NCI-H774 (cell line): ENCODE data around the gene RNU5B-1.

Experiments
- DNase-seq: peaks from one replicate; lab custom pipeline; 2025; lab: John Stamatoyannopoulos, UW

RNU5B-1 gene

DNA sequence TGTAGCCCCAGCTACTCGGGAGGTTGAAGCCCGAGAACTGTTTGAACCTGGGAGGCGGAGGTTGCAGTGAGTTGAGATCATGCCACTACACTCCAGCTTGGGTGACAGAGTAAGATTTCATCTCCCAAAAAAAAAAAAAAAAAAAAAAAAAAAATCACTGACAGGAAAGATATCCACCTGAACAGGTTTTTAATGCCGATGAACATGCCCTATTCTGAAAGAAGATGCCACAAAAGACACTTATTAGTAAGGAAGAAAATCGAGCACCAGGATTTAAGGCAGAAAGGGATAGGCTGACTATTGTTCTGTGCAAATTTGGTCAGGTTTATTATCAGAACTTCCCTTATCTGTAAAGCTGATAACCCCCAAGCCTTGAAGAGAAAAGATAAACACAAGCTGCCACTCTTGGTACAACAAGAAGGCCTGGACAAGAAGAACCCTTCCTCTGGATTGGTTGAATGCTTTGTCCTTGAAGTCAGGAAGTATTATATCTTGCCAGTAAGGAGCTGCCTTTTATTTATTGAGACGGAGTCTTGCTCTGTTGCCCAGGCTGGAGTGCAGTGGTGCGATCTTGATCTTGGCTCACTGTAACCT is 15.1 kb upstream of the RNU5B-1 start:
- DNase-seq: no peak

GRCh38 chr15:65290228-65290627 is 14.2 kb upstream of the RNU5B-1 start:
- no peak for DNase-seq

DNA sequence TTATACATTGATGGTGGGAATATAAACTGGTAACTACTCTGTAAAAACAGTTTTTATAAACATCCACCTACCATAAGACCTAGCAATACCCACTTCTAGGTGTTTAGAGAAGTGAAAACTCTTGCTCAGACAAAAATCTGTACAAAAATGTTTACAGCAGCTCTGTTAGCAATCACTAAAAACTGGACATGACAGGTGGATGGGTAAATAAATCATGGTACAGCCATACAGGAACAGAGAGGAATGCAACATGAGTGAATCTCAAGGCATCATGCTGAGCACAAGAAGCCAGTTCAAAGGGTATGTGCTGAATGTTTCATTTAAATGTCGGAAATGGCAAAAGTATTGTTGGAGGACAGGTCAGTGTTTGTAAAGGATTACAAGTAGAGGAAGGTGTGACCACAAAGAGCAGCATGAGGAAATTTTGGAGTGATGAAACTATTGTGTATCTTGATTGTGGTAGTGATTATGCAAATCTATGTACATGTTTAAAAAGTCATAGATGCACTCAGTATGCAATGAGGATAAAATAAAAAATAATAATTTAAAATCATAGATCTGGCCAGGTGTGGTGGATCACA is 11.4 kb upstream of the RNU5B-1 start:
- no peak for DNase-seq

DNA sequence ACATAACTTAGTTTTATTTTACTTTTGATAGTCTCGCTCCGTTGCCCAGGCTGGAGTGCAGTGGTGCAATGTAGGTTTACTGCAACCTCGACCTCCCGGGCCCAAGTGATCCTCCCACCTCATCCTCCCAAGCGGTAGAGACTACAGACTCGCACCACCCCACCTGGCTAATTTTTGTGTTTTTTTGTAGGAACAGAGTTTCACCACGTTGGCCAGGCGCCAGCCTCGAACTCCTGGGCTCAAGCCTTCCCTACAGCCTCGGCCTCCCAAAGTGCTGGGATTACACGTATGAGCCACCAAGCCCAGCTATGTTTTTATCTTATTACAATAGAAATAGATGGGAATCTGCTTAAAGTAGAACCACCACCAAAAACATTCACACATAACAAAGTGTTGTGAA is 5.7 kb upstream of the RNU5B-1 start:
- DNase-seq: no peak

DNA sequence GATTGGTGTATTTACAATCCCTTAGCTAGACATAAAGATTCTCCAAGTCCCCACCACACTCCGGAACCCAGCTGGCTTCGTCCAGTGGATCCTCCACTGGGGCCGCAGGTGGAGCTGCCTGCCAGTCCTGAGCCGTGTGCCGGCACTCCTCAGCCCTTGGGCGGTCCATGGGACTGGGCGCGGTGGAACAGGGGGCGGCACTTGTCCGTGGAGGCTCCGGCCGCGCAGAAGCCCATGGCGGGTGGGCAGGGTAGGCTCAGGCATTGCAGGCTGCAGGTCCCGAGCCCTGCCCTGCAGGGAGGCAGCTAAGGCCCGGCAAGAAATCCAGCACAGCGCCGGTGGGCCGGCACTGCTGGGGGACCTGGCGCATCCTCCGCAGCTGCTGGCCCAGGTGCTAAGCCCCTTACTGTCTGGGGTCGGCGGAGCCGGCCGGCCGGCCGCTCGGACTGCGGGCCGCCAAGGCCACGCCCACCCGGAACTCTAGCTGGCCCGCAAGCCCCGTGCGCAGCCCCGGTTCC is 3.5 kb upstream of the RNU5B-1 start:
- DNase-seq: no peak

DNA sequence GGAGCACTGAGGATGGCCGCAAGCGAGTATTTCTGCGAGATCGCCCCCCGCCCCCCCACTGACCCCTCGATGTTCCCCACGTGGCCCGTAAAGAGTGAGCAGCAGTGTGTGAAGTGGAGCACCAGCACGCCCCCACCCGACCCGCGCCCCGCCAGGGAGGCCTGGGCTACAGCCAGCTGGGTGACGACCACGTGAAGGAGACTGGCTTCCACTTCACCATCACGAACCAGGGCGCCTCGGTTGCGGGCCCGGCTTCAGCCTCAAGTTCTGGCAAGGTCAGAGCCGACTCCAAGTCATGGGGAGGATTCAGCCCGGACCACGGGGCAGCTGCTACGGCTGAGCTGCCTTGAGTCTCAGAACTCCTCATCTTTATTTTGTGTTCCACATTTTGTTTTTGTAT is 2.4 kb upstream of the RNU5B-1 start:
- no peak for DNase-seq

DNA sequence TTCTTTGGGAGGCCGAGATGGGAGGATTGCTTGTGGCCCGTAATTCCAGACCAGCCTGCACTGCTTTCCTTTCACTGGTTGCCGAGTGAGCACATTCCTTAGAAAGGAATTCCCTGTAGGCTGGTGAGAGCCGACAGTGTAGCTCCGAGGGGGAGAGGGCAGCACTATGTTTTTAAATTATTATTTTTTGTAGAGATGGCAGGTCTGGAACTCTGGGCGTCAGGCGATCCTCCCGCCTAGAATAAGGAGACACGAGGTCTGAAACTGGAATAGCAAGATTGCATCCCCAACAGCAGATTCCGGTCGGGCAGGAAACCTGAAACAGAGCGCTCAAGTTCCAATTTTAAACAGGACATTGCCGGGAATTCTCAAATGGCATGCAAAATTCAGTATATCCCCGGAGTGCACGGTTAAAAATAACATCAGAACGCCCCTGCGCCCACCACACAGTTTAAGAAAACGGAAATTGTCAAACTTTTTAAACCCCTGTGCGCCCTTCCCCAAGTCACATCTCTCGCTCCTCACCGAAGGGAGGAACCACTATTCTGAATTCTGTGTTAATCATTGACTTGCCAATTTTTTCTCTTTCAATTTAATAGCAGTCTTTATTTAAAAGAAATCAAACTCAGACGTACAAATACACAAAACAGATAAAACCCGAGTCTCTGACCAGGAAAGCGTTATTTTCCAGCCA is 643 bp upstream of the RNU5B-1 start:
- no peak for DNase-seq

DNA sequence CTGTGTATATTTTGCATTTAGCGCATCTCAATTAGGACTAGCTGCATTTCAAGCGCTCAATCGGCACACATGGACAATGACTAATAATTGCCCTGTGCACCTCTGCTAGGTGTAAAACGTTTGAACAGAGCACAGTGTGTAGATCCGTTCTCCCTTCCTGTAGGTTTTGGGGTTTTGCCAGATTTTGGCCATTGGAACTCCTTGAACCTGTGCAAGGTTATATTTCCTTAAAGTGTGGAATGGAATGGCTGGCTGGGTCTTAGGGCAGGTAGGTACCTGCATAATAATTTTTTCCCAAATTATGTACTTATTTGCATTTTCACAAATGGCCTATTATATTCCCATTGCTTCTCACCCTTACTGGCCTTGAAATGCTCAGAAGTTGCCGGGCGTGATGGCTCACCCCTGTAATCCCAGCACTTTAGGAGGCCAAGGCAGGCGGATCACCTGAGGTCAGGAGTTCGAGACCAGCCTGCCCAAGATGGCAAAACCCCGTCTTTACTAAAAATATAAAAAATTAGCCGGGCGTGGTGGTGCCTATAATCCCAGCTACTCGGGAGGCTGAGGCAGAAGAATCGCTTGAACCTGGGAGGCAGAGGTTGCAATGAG is 777 bp downstream of the RNU5B-1 start:
- DNase-seq: no peak

- DNase-seq: no peak
These were observed 1.3 kb downstream of the RNU5B-1 start for GRCh38 chr15:65305776-65306175.

GRCh38 chr15:65306551-65306950 is 2.1 kb downstream of the RNU5B-1 start:
- DNase-seq: no peak

DNA sequence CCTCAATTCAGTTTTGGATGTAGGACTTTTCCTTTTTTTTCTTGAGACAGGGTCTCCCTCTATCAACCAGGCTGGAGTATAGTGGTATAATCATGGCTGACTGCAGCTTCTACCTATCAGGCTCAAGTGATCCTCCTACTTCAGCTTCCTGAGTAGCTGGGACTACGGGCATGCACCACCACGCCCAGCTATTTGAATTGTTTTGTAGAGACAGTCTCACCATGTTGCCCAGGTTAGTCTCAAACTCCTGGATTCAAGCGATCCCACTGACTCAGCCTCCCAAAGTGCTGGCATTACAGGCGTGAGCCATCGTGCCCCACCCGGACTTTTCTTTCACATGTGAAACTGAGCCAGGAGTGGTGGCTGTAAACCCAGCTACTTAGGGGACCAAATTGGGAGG is 3.5 kb downstream of the RNU5B-1 start:
- DNase-seq: no peak

DNA sequence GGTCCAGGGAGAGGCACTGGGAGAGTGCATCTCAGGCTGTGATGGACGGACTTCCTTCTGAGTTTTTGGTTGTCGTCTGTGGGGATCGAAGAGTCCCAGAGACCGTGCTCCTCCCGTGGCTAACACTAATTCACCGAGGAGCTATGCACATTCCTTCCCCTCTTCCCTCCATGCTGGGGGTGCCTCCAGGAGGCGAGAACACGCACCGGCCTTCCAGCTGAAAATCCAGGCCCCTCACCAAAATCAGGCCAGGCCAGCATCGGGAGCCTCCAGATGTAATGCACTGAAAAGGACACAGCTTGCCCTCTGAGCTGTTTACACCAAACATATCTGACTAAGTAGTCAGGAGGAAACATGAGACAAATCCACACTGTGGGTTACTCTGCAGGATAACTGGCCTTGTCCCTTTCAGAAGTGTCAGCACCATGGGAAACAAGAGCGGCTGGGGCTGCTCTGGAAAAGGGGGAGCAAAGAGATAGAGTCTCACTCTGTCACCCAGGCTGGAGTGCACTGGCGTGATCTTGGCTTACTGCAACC is 5.5 kb downstream of the RNU5B-1 start:
- no peak for DNase-seq

DNA sequence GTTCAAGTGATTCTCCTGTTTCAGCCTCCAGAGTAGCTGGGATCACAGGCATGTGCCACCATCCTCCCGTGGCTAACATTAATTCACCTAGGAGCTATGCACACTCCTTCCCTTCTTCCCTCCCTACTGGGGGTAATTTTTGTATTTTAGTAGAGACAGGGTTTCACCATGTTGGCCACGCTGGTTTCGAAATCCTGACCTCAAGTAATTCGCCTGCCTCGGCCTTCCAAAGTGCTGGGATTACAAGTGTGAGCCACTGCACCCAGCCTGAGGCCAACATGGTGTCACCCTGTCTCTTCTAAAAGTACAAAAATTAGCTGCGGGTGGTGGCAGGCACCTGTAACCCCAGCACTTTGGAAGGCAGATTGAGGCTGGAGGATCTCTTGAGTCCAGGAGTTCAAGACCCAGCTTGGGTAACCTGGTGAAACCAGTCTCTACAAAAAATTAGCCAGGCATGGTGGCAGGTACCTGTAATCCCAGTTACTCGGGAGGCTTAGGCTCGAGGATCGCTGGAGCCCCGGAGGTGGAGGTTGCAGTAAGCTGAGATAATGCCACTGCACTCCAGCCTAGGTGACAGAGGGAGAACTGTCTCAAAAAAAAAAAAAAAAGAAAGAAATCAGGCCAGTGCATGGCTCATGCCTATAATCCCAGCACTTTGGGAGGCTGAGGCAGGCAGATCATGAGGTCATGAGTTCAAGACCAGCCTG is 6.1 kb downstream of the RNU5B-1 start:
- no peak for DNase-seq

DNA sequence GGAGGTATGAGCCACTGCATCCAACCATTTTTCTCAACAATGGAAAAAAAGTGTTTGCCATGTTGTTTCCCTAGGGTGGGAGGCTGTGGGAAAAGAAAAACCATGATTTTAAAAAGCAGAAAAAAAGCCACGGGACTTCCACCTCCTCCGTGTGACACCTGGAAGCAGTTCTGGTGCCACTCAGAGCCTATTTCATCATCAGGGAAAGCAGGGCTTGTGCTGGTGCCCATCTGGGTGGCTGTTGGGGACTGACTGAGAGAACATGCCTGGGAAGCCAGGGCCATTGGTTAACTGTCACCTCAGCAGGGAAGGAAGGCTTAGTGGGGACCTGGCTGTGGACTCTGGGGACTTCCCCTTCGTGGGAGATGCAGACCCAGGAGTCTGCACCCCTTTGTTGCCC is 7.3 kb downstream of the RNU5B-1 start:
- no peak for DNase-seq

DNA sequence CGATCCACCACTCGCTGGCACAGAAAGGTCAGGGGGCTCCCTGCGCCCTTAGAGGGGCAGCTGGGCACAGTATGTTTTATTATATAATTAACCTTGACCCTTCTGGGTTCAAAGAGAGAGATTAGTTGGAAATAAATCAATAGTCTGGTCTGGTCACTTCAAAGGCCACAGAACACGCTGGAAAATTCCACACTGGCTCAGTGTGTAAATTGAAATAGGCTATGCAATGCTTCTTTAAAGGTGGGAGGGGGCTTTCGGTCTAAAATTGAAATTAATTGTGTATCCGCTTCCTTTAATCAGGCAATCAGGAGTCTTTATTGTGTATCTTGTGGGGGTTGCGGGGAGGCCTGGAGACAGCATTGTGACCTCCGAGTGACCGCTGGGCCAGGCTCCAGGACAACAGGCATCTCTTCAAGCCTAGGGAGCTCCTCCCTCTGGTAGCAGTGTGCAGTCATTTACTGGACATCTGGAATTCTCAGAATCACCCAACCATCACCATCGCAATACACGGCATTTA is 8.0 kb downstream of the RNU5B-1 start:
- DNase-seq: no peak

DNA sequence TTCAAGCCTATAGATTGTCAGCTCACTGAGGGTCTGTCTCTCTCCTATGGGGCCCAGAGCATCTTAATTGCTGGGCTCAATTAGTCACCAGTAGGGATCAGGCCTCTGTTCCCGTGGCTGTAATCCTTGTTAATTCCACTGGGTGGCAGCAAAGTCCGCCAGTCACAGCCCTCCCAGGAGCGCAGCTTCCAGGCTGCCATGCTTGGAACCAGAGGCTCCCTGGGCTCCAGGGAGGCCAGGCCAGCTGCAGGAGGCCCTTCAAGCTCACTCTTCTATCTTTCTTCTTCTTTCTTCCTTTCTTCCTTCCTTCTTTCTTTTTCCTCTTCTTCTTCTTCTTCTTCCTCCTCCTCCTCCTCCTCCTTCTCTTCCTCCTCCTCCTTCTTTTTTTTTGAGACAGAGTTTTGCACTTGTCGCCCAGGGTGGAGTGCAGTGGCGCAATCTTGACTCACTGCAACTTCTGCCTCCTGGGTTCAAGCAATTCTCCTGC is 14.4 kb downstream of the RNU5B-1 start:
- DNase-seq: peak; percentile 60

- DNase-seq: peak; percentile 35
These were observed 18.6 kb downstream of the RNU5B-1 start for GRCh38 chr15:65323071-65323511.

DNA sequence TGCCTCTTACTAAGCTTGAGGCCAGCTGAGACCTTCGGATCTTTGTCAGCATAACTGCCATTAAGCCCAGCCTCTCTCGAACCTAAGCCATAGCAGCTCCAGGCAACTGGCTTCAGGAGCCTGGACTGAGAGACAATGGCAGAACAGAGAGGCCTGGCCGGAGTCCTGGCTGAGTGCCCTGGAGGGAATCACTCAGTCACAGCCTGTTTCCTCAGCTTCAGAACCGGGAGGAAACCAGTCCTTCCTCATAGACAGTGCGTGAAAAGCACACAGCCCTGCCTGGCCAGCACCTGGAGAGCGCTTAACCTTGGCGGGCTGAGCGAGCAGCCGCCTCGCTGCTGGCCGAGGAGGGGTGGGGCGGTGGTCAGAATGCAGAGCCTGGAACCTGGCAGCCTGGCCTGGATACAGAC is 21.6 kb downstream of the RNU5B-1 start:
- peak; percentile 20 for DNase-seq

- DNase-seq: no peak
These were observed 22.3 kb downstream of the RNU5B-1 start for GRCh38 chr15:65326818-65327217.

- no peak for DNase-seq
These were observed 23.3 kb downstream of the RNU5B-1 start for GRCh38 chr15:65327651-65328393.
